Measurements from ENCODE around the gene MAD1L1. TPM values are rescaled to one million over a fixed set of nuclear protein-coding genes. Genes with fewer than 3 reads are reported as not detected.

Gene MAD1L1
- total and polyA plus RNA-seq, 2 of the 8 experiments (the other 6 are each of a cell fraction or from before 2014, with no cell fraction given): 40.4 to 44.6 TPM

GRCh38 chr7:2144926-2145325 lies 87.8 kb downstream of the MAD1L1 start (continued):
- TF ChIP-seq SAP30 (IDR thresholded peaks at IDR 0.05; ENCODE audit: insufficient read depth, insufficient replicate concordance, low read length) (no peak), E2F6 (IDR thresholded peaks at IDR 0.05) (no peak), EZH2 (IDR thresholded peaks at IDR 0.05; ENCODE audit: low read depth, low read length, severe bottlenecking) (no peak), RBBP5 (IDR thresholded peaks at IDR 0.05; ENCODE audit: borderline replicate concordance, low read depth, low read length) (no peak), TCF12 (IDR thresholded peaks at IDR 0.05; ENCODE audit: low read depth, low read length) (no peak), CREB1 (IDR thresholded peaks at IDR 0.05) (no peak), JUND (IDR thresholded peaks at IDR 0.05; ENCODE audit: low read length) (no peak), NRF1 (IDR thresholded peaks at IDR 0.05; ENCODE audit: low read depth, low read length) (no peak), CHD1 (IDR thresholded peaks at IDR 0.05; ENCODE audit: low read depth, low read length) (no peak), TBP (IDR thresholded peaks at IDR 0.05; ENCODE audit: low read depth, low read length) (no peak)
